HG03571 (cell line): ENCODE measurements around the gene GRM5.

Experiments
- ATAC-seq: cut with Tn5 transposase; IDR thresholded peaks from one replicate; pipeline ENCODE4 v1.9.1; 2021; ENCODE audit not compliant: unreplicated experiment

GRM5 gene

DNA sequence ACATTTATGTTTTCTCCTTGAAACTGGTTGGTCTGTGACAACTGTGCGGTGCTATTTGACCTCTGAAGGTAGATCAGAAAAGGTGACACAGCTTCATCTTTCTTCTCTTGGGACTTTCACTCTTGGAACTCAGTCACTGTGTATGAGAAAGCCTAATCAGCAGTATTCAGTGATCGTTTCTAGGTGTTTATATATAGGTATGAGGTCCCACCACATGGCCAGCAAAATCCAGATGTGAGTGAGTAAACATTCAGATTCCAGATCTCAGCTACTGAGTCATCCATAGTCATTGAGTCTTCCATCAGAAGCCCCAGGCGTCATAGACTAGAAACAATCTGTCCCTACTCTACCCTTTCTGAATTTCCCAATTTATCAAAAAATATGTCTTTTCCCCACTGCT lies 610.9 kb downstream of the GRM5 start:
- no peak for ATAC-seq
